OCI-LY1 (cell line): Measurements from ENCODE around the gene RNU6-9.

Experiments
- CTCF ChIP-seq: fragments of 200-600 bp; sonication (generic), shearing (Covaris generic); IDR thresholded peaks from 2 replicates; pipeline ENCODE4 v1.5.1; 2017; ENCODE audit warnings: mild to moderate bottlenecking, antibody characterized with exemption, low read length, moderate library complexity, mixed read lengths
- EZH2 ChIP-seq: fragments of 200-600 bp; sonication (generic), shearing (Covaris generic); IDR thresholded peaks from 2 replicates; pipeline ENCODE4 v1.8.0; 2017; ENCODE audit warnings: borderline replicate concordance, mixed run types, mild to moderate bottlenecking, antibody characterized with exemption, low read length, moderate library complexity, mixed read lengths

DNA sequence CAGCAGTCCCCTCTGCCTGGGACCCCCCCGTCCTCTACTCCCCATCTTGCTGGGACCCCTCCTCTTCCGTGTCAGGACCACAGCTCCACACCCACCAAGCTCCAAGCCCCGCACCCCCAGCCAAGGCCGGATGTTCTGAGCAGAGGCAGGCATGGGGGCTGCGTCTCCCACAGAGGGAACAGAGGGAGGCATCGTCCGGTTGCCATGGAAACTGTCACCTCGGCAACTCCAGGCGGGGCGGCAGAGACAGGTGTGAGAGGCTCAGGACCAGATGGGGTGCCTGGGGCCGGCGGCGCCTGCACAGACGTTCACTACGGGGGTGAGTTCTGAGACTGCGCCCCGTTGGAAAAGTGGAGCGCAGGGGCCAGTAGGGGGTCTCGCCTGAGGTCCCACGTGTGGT is 5.4 kb downstream of the RNU6-9 start:
- TF ChIP-seq CTCF (no peak), EZH2 (no peak)
